Keratinocyte (primary cell): ENCODE results near the gene LIME1. TPM values are rescaled to one million over a fixed set of nuclear protein-coding genes. Genes with fewer than 3 reads are reported as not detected.

ENCODE experiments used
- DNase-seq: peaks from one replicate; pipeline ENCODE4 v3.0.0-alpha.2; 2011; ENCODE audit warnings: low read depth, missing footprints, low spot score
- FAIRE-seq: peaks from 2 replicates; lab custom pipeline; 2011; peaks lifted over from hg19 to GRCh38; lab: Jason Lieb, UNC
- H2AFZ ChIP-seq: 2 replicates; pipeline ENCODE4 v1.6.0; 2012; ENCODE audit warnings: low read length, control low read depth, inconsistent platforms; ENCODE audit not compliant: control insufficient read depth
- H3K27ac ChIP-seq: 2 replicates; pipeline ENCODE4 v1.5.1; 2011; ENCODE audit warnings: low read length; ENCODE audit not compliant: control insufficient read depth, insufficient read depth
- H3K27me3 ChIP-seq: 3 replicates; pipeline ENCODE4 v1.6.0; 2011; ENCODE audit warnings: low read length; ENCODE audit not compliant: control insufficient read depth, insufficient read depth; ENCODE audit errors: extremely low read depth
- H3K36me3 ChIP-seq, 2 experiments: 2 replicates in 1 of 2; 3 replicates in 1 of 2; pipeline ENCODE4 v1.5.1; 2011; ENCODE audit warnings: low read length in 2 of 2, mild to moderate bottlenecking in 1 of 2; ENCODE audit not compliant: control insufficient read depth in 2 of 2, insufficient read depth in 2 of 2; ENCODE audit errors: extremely low read depth in 1 of 2
- H3K4me1 ChIP-seq: 3 replicates; pipeline ENCODE4 v1.5.1; 2011; ENCODE audit warnings: low read length; ENCODE audit not compliant: control insufficient read depth, insufficient read depth; ENCODE audit errors: extremely low read depth
- H3K4me2 ChIP-seq: 3 replicates; pipeline ENCODE4 v1.6.0; 2011; ENCODE audit warnings: low read depth, low read length; ENCODE audit not compliant: control insufficient read depth, insufficient read depth; ENCODE audit errors: extremely low read depth
- H3K4me3 ChIP-seq, 3 experiments: fragments of 200-600 bp in 1 of 3; sonication (generic) in 1 of 3; 2 replicates in 2 of 3; 3 replicates in 1 of 3; pipeline ENCODE4 v1.5.1; 2011 to 2016; ENCODE audit warnings: low read length in 3 of 3, mild to moderate bottlenecking in 3 of 3, control low read depth in 2 of 3, inconsistent platforms in 1 of 3, low read depth in 1 of 3, mixed read lengths in 1 of 3, mixed run types in 1 of 3, moderate library complexity in 1 of 3; ENCODE audit not compliant: control insufficient read depth in 2 of 3, insufficient read depth in 2 of 3; ENCODE audit errors: extremely low read depth in 1 of 3
- H3K79me2 ChIP-seq: 2 replicates; pipeline ENCODE4 v1.6.0; 2012; ENCODE audit warnings: low read length; ENCODE audit not compliant: control insufficient read depth, insufficient read depth
- H3K9ac ChIP-seq: 3 replicates; pipeline ENCODE4 v1.6.0; 2011; ENCODE audit warnings: low read length; ENCODE audit not compliant: control insufficient read depth, insufficient read depth; ENCODE audit errors: extremely low read depth
- H3K9me1 ChIP-seq: 3 replicates; pipeline ENCODE4 v1.6.0; 2011; ENCODE audit warnings: low read length; ENCODE audit not compliant: control insufficient read depth, insufficient read depth; ENCODE audit errors: extremely low read depth
- H3K9me3 ChIP-seq: 2 replicates; pipeline ENCODE4 v1.5.1; 2012; ENCODE audit warnings: low read depth, low read length; ENCODE audit not compliant: control insufficient read depth
- H4K20me1 ChIP-seq: 3 replicates; pipeline ENCODE4 v1.6.0; 2011; ENCODE audit warnings: low read length; ENCODE audit not compliant: control insufficient read depth, insufficient read depth; ENCODE audit errors: extremely low read depth
- CTCF ChIP-seq, 3 experiments: IDR thresholded peaks in 1 of 3; conservative IDR thresholded peaks in 1 of 3; optimal IDR thresholded peaks in 1 of 3; 2 replicates in 2 of 3; 3 replicates in 1 of 3; pipeline versions ENCODE3 to v1.5.1; 2011; ENCODE audit warnings: low read length in 3 of 3, mild to moderate bottlenecking in 3 of 3, moderate library complexity in 2 of 3, control low read depth in 1 of 3, inconsistent platforms in 1 of 3; ENCODE audit not compliant: insufficient read depth in 2 of 3; ENCODE audit errors: extremely low read depth in 1 of 3
- EZH2 ChIP-seq: IDR thresholded peaks from one replicate; pipeline ENCODE4 v1.6.1; 2012; ENCODE audit warnings: inconsistent platforms, mild to moderate bottlenecking, low read length, moderate library complexity
- dilution Hi-C: fragments of 300-500 bp; cut with MboI; formaldehyde crosslinking; loops from one replicate; pipeline ENCODE4 v1.7.0; 2020; ENCODE audit warnings: low sequenced_read_pairs; ENCODE audit not compliant: extremely low pct_ligation_motif_present
- polyA plus RNA-seq, 5 experiments: library from polyadenylated mRNA; depleted of rRNA in 3 of 5; stranded (reverse) in 3 of 5; stranded (forward) in 1 of 5; unstranded in 1 of 5; fragments of >200 nt; gene quantifications; 1 replicate in 1 of 5; 2 replicates in 3 of 5; 3 replicates in 1 of 5; pipeline versions ENCODE4 v1.2.1 to v1.2.3, GENCODE V29; 2011 to 2012; ENCODE audit warnings: missing spikeins in 2 of 5, low read depth in 1 of 5, low replicate concordance in 1 of 5

LIME1 gene
- polyA plus RNA-seq, 1 donor (not counting 4 experiments of a cell fraction or from before 2014, with no cell fraction given): 0.75 TPM

GRCh38 chr20:63753381-63753780, 16.9 kb downstream of the LIME1 start:
- H3K4me1 ChIP-seq: no peaks in the 10 kb centered on the region
- FAIRE-seq (no peak), DNase-seq (no peak)
- H3K36me3 ChIP-seq: no peaks in the 10 kb centered on the region
- H3K79me2 ChIP-seq: no peaks in the 10 kb centered on the region
- no peaks in the 10 kb centered on the region for H3K9me1 ChIP-seq
- no peaks in the 10 kb centered on the region for H3K9me3 ChIP-seq
- dilution Hi-C loops: no loop called here
- H2AFZ ChIP-seq: no peak overlapping the region
- H3K4me2 ChIP-seq: no peak overlapping the region
- H3K27me3 ChIP-seq: peaks cover 3% of the 10 kb centered on the region
- no peak overlapping the region for H3K27ac ChIP-seq
- no peak overlapping the region for H3K4me3 ChIP-seq
- no peak overlapping the region for H3K9ac ChIP-seq
- no peaks in the 10 kb centered on the region for H4K20me1 ChIP-seq
- no peak for TF ChIP-seq CTCF (optimal IDR thresholded peaks at IDR 0.05 in 1 of 3, IDR thresholded peaks at IDR 0.05 in 1 of 3, conservative IDR thresholded peaks at IDR 0.05 in 1 of 3; ENCODE audit: extremely low read depth in 1 of 3, insufficient read depth in 2 of 3, low read length in 3 of 3)
- no peak for TF ChIP-seq EZH2

DNA sequence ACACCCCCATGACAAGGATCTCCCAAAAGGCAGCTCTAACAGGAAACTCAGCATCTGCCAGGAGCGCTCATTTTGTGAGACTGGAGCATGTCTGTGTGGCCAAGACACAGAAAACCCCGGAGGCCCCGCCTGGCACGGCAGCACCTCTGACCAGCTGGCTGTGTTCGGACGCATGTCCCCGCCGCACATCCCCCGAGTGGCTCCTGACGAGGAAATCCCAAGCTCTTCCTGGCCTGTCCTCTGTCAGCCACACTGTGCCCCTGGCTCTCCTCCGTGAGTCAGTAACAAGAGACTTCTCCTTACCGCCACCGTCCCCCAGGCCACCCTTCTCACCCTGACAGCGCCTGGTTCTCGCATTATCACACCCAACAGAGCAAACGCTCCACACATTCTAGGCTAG, 17.5 kb downstream of the LIME1 start:
- FAIRE-seq (no peak), DNase-seq (no peak)
- Histone ChIP-seq H3K4me3 (no peak overlapping the region), H3K4me1 (no peaks in the 10 kb centered on the region), H3K27ac (no peak overlapping the region), H2AFZ (no peak overlapping the region), H3K9me1 (no peaks in the 10 kb centered on the region), H3K9me3 (no peaks in the 10 kb centered on the region), H4K20me1 (no peaks in the 10 kb centered on the region), H3K4me2 (no peak overlapping the region), H3K36me3 (no peaks in the 10 kb centered on the region), H3K27me3 (peaks cover 3% of the 10 kb centered on the region), H3K79me2 (no peaks in the 10 kb centered on the region), H3K9ac (no peak overlapping the region)
- TF ChIP-seq CTCF (optimal IDR thresholded peaks at IDR 0.05 in 1 of 3, IDR thresholded peaks at IDR 0.05 in 1 of 3, conservative IDR thresholded peaks at IDR 0.05 in 1 of 3; ENCODE audit: extremely low read depth in 1 of 3, insufficient read depth in 2 of 3, low read length in 3 of 3): no peak
- dilution Hi-C loops: no loop called here
